Measurements from ENCODE around the gene LMBR1.

Gene LMBR1

GRCh38 chr7:156783864-156784263, 109.1 kb downstream of the LMBR1 start:
- H3K4me3 ChIP-seq (ENCODE audit: low read depth in 1 of 2, low read length in 2 of 2): no peak overlapping the region
- no peaks in the 10 kb centered on the region for H3K27me3 ChIP-seq (ENCODE audit: control insufficient read depth in 1 of 2, insufficient read depth in 2 of 2, low read length in 2 of 2)
- H3K27ac ChIP-seq (ENCODE audit: low read depth, low read length): no peak overlapping the region
- H3K9me3 ChIP-seq (ENCODE audit: control insufficient read depth in 1 of 2, low read length in 2 of 2): no peaks in the 10 kb centered on the region
- H3K9ac ChIP-seq (ENCODE audit: low read depth in 1 of 2, low read length in 2 of 2): no peak overlapping the region
- H3K4me1 ChIP-seq (ENCODE audit: control insufficient read depth in 1 of 2, insufficient read depth in 2 of 2, low read length in 2 of 2): no peaks in the 10 kb centered on the region
- no peaks in the 10 kb centered on the region for H3K36me3 ChIP-seq (ENCODE audit: control insufficient read depth in 1 of 2, insufficient read depth in 2 of 2, low read length in 2 of 2)

- no peak overlapping the region for H3K4me3 ChIP-seq (ENCODE audit: low read depth in 1 of 2, low read length in 2 of 2)
- no peak overlapping the region for H3K27ac ChIP-seq (ENCODE audit: low read depth, low read length)
- H3K4me1 ChIP-seq (ENCODE audit: control insufficient read depth in 1 of 2, insufficient read depth in 2 of 2, low read length in 2 of 2): no peaks in the 10 kb centered on the region
- H3K9ac ChIP-seq (ENCODE audit: low read depth in 1 of 2, low read length in 2 of 2): no peak overlapping the region
- no peaks in the 10 kb centered on the region for H3K36me3 ChIP-seq (ENCODE audit: control insufficient read depth in 1 of 2, insufficient read depth in 2 of 2, low read length in 2 of 2)
- no peaks in the 10 kb centered on the region for H3K9me3 ChIP-seq (ENCODE audit: control insufficient read depth in 1 of 2, low read length in 2 of 2)
- no peaks in the 10 kb centered on the region for H3K27me3 ChIP-seq (ENCODE audit: control insufficient read depth in 1 of 2, insufficient read depth in 2 of 2, low read length in 2 of 2)
Measured at GRCh38 chr7:156781972-156782371, 111.0 kb downstream of the LMBR1 start.

GRCh38 chr7:156780724-156781455, 112.1 kb downstream of the LMBR1 start:
- Histone ChIP-seq H3K27ac (ENCODE audit: low read depth, low read length) (no peak overlapping the region), H3K4me3 (ENCODE audit: low read depth in 1 of 2, low read length in 2 of 2) (no peak overlapping the region), H3K27me3 (ENCODE audit: control insufficient read depth in 1 of 2, insufficient read depth in 2 of 2, low read length in 2 of 2) (no peaks in the 10 kb centered on the region), H3K9ac (ENCODE audit: low read depth in 1 of 2, low read length in 2 of 2) (no peak overlapping the region), H3K9me3 (ENCODE audit: control insufficient read depth in 1 of 2, low read length in 2 of 2) (no peaks in the 10 kb centered on the region), H3K36me3 (ENCODE audit: control insufficient read depth in 1 of 2, insufficient read depth in 2 of 2, low read length in 2 of 2) (no peaks in the 10 kb centered on the region), H3K4me1 (ENCODE audit: control insufficient read depth in 1 of 2, insufficient read depth in 2 of 2, low read length in 2 of 2) (no peaks in the 10 kb centered on the region)

DNA sequence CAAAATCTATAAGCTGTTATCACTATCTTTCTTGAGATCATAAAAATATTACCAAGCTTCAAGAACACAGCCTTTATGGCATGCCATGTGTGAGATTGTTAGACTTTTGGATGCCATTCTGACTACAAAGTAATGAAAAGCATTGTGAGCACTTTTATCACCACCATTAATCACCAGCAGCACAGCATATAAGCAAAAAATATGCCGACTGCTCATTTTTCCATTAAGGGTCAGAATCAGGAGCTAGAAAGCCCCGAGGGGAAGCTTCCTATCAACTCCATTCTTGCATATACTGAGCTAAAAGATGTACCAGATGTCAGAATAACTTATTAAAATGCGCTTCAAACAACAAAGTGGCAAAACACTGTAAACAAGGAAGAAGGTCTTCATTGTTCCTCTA, 114.3 kb downstream of the LMBR1 start:
- no peak overlapping the region for H3K4me3 ChIP-seq (ENCODE audit: low read depth in 1 of 2, low read length in 2 of 2)
- H3K9me3 ChIP-seq (ENCODE audit: control insufficient read depth in 1 of 2, low read length in 2 of 2): no peaks in the 10 kb centered on the region
- H3K36me3 ChIP-seq (ENCODE audit: control insufficient read depth in 1 of 2, insufficient read depth in 2 of 2, low read length in 2 of 2): no peaks in the 10 kb centered on the region
- H3K27ac ChIP-seq (ENCODE audit: low read depth, low read length): no peak overlapping the region
- no peaks in the 10 kb centered on the region for H3K27me3 ChIP-seq (ENCODE audit: control insufficient read depth in 1 of 2, insufficient read depth in 2 of 2, low read length in 2 of 2)
- no peak overlapping the region for H3K9ac ChIP-seq (ENCODE audit: low read depth in 1 of 2, low read length in 2 of 2)
- no peaks in the 10 kb centered on the region for H3K4me1 ChIP-seq (ENCODE audit: control insufficient read depth in 1 of 2, insufficient read depth in 2 of 2, low read length in 2 of 2)

- H3K4me3 ChIP-seq (ENCODE audit: low read depth in 1 of 2, low read length in 2 of 2): no peak overlapping the region
- no peaks in the 10 kb centered on the region for H3K27me3 ChIP-seq (ENCODE audit: control insufficient read depth in 1 of 2, insufficient read depth in 2 of 2, low read length in 2 of 2)
Measured at GRCh38 chr7:156778201-156778600, 114.8 kb downstream of the LMBR1 start.

GRCh38 chr7:156777364-156778069, 115.5 kb downstream of the LMBR1 start:
- no peak overlapping the region for H3K27ac ChIP-seq (ENCODE audit: low read depth, low read length)
- H3K9ac ChIP-seq (ENCODE audit: low read depth in 1 of 2, low read length in 2 of 2): no peak overlapping the region
- no peaks in the 10 kb centered on the region for H3K9me3 ChIP-seq (ENCODE audit: control insufficient read depth in 1 of 2, low read length in 2 of 2)
- no peak overlapping the region for H3K4me3 ChIP-seq (ENCODE audit: low read depth in 1 of 2, low read length in 2 of 2)
- no peaks in the 10 kb centered on the region for H3K27me3 ChIP-seq (ENCODE audit: control insufficient read depth in 1 of 2, insufficient read depth in 2 of 2, low read length in 2 of 2)
- H3K36me3 ChIP-seq (ENCODE audit: control insufficient read depth in 1 of 2, insufficient read depth in 2 of 2, low read length in 2 of 2): no peaks in the 10 kb centered on the region
- H3K4me1 ChIP-seq (ENCODE audit: control insufficient read depth in 1 of 2, insufficient read depth in 2 of 2, low read length in 2 of 2): no peaks in the 10 kb centered on the region

More at GRCh38 chr7:156778201-156778600, 114.8 kb downstream of the LMBR1 start:
- Histone ChIP-seq H3K9me3 (ENCODE audit: control insufficient read depth in 1 of 2, low read length in 2 of 2) (no peaks in the 10 kb centered on the region), H3K36me3 (ENCODE audit: control insufficient read depth in 1 of 2, insufficient read depth in 2 of 2, low read length in 2 of 2) (no peaks in the 10 kb centered on the region), H3K27ac (ENCODE audit: low read depth, low read length) (no peak overlapping the region), H3K4me1 (ENCODE audit: control insufficient read depth in 1 of 2, insufficient read depth in 2 of 2, low read length in 2 of 2) (no peaks in the 10 kb centered on the region), H3K9ac (ENCODE audit: low read depth in 1 of 2, low read length in 2 of 2) (no peak overlapping the region)

DNA sequence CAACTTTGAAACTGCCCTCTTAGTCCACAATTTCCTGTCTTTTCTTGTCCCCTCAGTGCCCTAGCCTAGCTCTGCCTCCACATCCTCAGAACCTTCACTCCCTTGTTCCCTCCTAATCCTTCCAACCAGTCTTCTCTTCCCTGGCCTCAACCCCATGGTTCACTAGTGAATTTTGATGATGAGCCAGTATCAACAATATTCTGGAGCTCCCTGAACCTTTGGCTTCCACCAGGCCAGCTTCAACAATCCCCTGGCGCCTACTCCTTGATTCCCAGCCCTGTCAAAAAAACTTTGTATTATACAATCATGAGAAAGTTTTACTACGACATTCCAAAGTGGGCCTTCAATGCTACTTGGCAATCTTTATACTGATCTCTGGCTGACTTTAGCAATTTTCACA, 116.5 kb downstream of the LMBR1 start:
- Histone ChIP-seq H3K27ac (ENCODE audit: low read depth, low read length) (no peak overlapping the region), H3K9me3 (ENCODE audit: control insufficient read depth in 1 of 2, low read length in 2 of 2) (no peaks in the 10 kb centered on the region), H3K27me3 (ENCODE audit: control insufficient read depth in 1 of 2, insufficient read depth in 2 of 2, low read length in 2 of 2) (no peaks in the 10 kb centered on the region)

DNA sequence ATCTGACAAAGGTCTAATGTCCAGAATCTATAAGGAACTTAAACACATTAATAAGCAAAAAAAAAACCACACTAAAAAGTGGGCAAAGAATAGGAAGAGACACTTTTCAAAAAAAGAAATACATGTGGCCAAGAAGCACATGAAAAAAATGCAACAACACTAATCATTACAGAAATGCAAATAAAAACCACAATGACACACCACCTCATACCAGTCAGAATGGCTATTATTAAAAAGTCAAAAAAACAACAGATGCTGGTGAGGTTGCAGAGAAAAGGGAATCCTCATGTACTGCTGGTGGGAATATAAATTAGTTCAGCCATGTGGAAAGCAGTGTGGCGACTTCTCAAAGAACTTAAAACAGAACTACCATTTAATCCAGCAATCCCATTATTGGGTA, 119.0 kb downstream of the LMBR1 start:
- H3K9me3 ChIP-seq (ENCODE audit: control insufficient read depth in 1 of 2, low read length in 2 of 2): no peaks in the 10 kb centered on the region
- H3K27ac ChIP-seq (ENCODE audit: low read depth, low read length): no peak overlapping the region
- H3K27me3 ChIP-seq (ENCODE audit: control insufficient read depth in 1 of 2, insufficient read depth in 2 of 2, low read length in 2 of 2): no peaks in the 10 kb centered on the region
- no peak overlapping the region for H3K9ac ChIP-seq (ENCODE audit: low read depth in 1 of 2, low read length in 2 of 2)
- H3K4me3 ChIP-seq (ENCODE audit: low read depth in 1 of 2, low read length in 2 of 2): no peak overlapping the region
- H3K36me3 ChIP-seq (ENCODE audit: control insufficient read depth in 1 of 2, insufficient read depth in 2 of 2, low read length in 2 of 2): no peaks in the 10 kb centered on the region
- no peaks in the 10 kb centered on the region for H3K4me1 ChIP-seq (ENCODE audit: control insufficient read depth in 1 of 2, insufficient read depth in 2 of 2, low read length in 2 of 2)

More for the DNA sequence above, 116.5 kb downstream of the LMBR1 start:
- no peak overlapping the region for H3K9ac ChIP-seq (ENCODE audit: low read depth in 1 of 2, low read length in 2 of 2)
- H3K4me1 ChIP-seq (ENCODE audit: control insufficient read depth in 1 of 2, insufficient read depth in 2 of 2, low read length in 2 of 2): no peaks in the 10 kb centered on the region
- H3K4me3 ChIP-seq (ENCODE audit: low read depth in 1 of 2, low read length in 2 of 2): no peak overlapping the region
- H3K36me3 ChIP-seq (ENCODE audit: control insufficient read depth in 1 of 2, insufficient read depth in 2 of 2, low read length in 2 of 2): no peaks in the 10 kb centered on the region

DNA sequence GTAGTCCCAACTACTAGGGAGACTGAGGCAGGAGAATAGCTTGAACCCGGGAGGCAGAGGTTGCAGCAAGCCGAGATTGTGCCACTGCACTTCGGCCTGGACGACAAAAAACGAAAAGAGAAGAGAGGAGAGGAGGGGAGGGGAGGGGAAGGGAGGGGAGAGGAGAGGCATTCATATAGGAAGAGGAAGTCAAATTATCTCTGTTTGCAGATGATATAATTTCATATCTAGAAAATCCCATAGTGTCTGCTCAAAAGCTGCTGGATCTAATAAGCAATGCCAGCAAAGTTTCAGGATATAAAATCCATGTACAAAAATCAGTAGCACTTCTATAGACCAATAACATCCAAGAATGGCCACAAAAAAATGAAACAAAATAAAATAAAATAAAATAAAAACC, 120.3 kb downstream of the LMBR1 start:
- H3K36me3 ChIP-seq (ENCODE audit: control insufficient read depth in 1 of 2, insufficient read depth in 2 of 2, low read length in 2 of 2): no peaks in the 10 kb centered on the region
- no peaks in the 10 kb centered on the region for H3K27me3 ChIP-seq (ENCODE audit: control insufficient read depth in 1 of 2, insufficient read depth in 2 of 2, low read length in 2 of 2)
- no peaks in the 10 kb centered on the region for H3K9me3 ChIP-seq (ENCODE audit: control insufficient read depth in 1 of 2, low read length in 2 of 2)
- H3K4me3 ChIP-seq (ENCODE audit: low read depth in 1 of 2, low read length in 2 of 2): no peak overlapping the region
- no peak overlapping the region for H3K9ac ChIP-seq (ENCODE audit: low read depth in 1 of 2, low read length in 2 of 2)
- no peaks in the 10 kb centered on the region for H3K4me1 ChIP-seq (ENCODE audit: control insufficient read depth in 1 of 2, insufficient read depth in 2 of 2, low read length in 2 of 2)
- no peak overlapping the region for H3K27ac ChIP-seq (ENCODE audit: low read depth, low read length)

DNA sequence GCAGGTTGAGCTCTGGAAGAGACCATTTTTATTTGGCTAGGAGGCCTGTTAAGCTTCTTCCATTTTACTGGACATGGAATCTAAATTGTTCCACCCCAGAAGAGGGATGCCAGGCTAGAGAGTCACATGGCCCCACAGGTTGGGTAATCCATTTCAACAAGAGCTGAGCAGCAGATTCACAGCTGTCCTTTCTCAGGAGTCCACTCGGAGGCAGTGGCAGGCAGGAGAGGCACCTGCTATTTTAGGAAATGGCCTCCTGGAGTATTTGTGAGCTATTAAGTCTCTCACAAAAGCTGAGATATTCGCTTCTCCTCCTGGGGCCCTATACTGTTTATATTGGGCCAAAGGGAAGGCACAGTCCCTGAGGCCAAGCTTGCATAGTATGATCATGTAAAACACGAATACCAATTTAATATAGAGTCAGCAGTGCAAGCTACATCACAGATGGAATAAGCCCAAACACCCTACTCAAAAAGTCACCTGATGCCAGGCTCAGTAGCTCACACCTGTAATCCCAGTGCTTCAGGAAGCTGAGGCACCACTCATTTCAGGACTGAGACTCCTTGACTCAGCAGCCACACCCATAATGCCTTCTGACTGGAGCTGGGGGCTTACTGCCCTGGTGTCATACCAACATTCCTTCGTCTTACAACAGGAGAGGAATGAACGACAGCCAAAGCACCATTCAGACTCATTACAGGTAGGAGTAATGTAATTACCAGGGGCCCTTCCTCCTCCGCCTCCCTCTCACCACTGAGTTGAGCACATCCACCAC, 124.1 kb downstream of the LMBR1 start:
- no peaks in the 10 kb centered on the region for H3K9me3 ChIP-seq (ENCODE audit: control insufficient read depth in 1 of 2, low read length in 2 of 2)
- no peak overlapping the region for H3K9ac ChIP-seq (ENCODE audit: low read depth in 1 of 2, low read length in 2 of 2)
- H3K27ac ChIP-seq (ENCODE audit: low read depth, low read length): no peak overlapping the region
- H3K36me3 ChIP-seq (ENCODE audit: control insufficient read depth in 1 of 2, insufficient read depth in 2 of 2, low read length in 2 of 2): peaks cover 0 to 3% of the 10 kb centered on the region in 2 donors
- H3K4me1 ChIP-seq (ENCODE audit: control insufficient read depth in 1 of 2, insufficient read depth in 2 of 2, low read length in 2 of 2): peaks cover 0 to under 1% of the 10 kb centered on the region in 2 donors
- no peaks in the 10 kb centered on the region for H3K27me3 ChIP-seq (ENCODE audit: control insufficient read depth in 1 of 2, insufficient read depth in 2 of 2, low read length in 2 of 2)
- no peak overlapping the region for H3K4me3 ChIP-seq (ENCODE audit: low read depth in 1 of 2, low read length in 2 of 2)
